Smooth muscle cell of the brain vasculature (primary cell): ENCODE measurements around the gene TCF3.
"Not testable (repeated sequence)": the region's sequence is repeated elsewhere in the genome, so short reads cannot be mapped to it uniquely, and the experiment has no call there.

Experiments
- DNase-seq: peaks from one replicate; pipeline ENCODE4 v3.0.0-alpha.2; 2012; ENCODE audit warnings: low read depth, low spot score

TCF3 gene

DNA sequence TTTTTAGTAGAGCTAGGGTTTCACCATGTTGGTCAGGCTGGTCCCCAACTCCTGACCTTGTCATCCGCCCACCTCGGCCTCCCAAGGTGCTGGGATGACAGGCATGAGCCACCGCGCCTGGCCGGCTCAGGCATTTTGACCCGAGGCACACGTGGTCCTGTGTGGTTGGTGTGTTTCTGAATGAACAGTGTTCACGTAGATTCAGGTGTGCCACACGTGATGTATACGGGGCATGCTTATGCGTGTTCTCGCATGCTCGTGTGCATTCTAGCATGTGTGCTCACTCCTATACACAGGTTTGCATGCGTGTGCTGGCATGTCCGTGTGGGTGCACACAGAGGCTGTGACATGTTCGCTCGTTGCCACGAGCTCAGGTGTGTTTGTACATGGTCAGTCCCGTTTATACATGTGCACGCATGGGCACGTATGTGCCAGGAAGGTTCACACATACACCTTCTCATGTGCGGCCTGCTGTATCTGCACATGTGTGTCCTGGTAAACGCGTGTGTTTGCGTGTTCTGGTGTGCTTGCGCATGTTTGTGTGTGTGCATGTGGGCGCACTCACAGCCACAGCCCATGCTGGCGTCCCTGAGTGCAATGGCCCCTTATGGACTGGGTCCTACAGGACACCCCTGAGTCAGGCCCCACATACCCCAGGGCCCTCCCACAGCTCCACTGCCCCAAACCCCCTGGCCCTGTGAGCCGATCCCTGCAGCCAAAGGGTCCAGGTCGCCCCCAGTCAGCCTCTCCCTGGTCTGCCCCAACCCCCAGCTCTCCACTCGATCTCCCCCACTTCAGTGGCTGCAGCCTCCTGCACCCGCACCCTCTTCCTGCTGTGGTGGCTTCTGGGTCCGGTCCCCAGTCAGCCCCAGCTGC, 20.6 kb upstream of the TCF3 start:
- no peak for DNase-seq

DNA sequence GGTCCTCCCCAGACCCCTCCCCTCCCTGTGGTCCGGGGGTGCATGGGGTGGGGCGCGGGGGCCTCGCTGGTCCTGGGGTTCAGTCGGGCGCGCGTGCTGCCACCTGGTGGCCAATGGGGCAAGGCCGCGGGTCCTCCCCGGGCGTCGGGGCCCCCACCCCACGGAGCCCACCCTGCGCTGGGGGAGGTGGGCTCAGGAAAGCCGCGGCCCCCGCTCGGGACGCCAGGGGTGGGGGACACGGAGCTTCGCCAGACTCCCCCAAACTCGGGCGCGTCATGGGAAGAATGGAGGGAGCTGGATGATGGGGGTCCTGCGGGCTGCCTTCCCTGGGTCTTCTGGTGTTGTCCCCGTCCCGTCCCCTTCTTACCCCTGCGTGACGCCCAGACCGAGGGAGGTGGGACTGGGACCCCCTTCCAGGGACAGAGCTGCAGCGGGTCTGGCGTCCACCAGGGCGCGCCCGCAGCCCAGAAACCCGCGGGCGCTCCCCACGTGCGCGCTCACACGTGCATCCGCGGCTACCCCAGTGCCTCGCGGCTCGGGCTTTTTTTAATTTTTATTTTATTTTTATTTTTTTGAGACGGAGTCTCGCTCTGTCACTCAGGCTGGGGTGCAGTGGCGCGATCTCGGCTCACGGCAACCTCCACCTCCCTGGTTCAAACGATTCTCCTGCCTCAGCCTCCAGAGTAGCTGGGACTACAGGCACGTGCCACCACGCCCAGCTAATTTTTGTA, 19.8 kb upstream of the TCF3 start:
- no peak for DNase-seq

DNA sequence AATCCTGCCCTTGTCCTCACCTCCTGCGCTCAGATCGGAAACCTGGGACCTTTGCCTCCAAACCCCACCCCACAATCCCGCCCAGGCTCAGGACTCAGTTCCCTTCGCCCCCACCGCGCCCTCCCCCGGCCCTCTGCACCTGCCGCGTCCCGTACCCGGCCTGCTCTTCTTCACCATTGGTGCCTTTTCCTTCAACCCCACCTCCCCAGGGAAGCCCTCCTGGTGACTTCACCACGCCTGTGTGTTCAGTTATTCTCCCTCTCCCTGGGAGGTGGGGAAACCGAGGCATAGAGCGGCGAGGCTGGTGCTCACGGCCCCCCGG, 19.3 kb upstream of the TCF3 start:
- DNase-seq, result no peak

- not testable (repeated sequence) for DNase-seq
Observed at GRCh38 chr19:1670747-1671146, 18.3 kb upstream of the TCF3 start.

DNA sequence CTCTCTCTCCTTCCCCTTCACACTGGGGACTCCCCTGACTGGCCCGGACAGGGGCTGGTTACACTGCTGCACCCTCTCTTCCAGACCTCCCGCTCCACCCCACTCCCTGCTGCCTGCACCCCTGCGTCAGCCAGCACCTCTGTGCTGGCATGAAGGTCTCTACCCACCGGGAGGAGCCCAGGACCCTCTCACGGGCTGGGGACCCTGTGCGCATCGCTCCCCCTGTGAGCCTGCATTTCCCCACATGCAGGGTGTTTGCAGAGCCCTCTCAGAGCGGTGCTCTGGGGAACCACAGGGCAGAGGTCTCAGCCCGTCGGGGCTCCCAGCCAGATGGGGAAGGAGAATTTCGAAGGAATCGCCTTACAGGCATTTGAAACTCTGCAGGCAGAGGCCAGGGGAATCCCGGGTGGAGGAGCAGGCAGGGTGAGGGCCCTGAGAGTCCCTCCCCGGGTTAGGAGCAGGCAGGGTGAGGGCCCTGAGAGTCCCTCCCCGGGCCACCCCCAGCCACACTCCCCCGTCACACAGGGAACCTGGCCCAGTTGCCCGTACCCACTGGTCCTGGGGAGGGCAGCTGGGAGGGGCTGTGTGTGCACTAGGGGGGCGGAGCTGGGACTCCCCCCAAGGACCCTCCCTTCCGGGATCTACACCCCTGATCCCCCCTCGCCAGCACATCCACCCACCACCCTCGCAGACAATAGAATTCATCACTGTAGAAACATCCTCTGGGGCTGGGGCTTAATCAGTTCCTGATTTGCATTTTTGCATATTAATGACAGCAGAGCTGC, 16.3 kb upstream of the TCF3 start:
- DNase-seq, result no peak

DNA sequence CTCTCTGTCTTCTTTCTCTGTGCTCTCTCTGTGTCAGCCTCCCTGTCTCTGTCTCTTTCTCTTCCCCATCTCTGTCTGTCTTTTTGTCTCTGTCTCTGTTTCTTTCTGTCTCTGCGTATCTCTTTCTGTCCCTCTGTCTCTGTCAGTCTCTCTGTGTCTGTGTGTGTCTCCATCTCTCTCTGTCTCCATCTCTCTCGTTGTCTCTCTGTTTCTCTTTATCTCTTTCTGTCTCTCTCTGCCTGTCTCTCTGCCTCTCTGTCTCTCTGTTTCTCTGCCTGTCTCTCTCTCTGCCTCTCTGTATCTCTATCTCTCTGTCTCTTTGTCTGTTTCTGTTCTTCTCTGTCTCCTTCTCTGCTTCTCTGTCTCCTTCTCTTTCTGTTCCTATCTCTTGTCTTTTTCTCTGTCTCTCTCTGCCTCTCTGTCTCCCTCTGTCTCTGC, 15.7 kb upstream of the TCF3 start:
- no peak for DNase-seq

DNA sequence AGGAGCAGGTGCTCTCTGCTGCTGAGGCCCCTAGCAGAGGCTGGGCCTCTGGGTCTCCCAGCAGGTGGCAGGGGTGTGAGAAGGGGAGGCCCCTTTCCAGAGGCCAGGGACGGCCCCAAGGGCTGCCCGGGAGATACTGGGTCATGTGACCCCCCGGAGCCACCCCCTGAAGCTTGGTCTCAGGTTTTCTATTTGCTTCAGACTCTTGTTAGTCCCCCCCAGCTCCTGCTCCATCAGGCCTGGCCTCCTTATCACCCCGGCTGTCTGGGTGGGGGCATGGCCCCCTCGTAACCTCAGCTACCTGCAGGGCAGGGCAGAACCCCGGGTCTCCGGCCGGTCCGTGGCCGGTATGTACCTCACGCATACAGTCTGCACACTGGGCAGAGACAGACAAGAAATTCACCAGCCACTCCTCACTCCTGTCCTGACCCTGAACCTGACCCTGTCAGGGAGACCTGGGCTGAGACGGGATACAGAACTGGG, 13.2 kb upstream of the TCF3 start:
- DNase-seq, result no peak

DNA sequence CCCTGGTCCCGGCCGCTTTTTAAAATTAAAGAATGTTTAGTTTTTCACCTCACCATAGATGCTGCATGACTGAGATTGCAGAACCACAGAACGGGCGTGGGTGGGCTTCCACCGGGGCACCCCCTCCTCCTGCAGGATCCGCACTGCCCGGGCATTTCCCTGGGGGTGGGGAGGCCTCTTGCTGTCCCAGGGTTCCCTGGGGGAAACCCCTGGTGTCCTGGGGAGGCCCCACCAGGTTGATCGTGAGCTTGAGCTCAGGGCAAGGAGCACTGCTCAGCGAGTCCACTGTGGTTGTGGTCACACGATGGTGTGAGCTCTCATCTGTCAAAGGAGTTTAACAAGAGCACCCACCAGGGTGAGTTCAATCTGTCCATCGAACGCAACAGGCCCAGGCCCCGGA, 11.4 kb upstream of the TCF3 start:
- no peak for DNase-seq

GRCh38 chr19:1663227-1663626, 10.8 kb upstream of the TCF3 start:
- DNase-seq, result not testable (repeated sequence)

- DNase-seq, result no peak
Observed at GRCh38 chr19:1661995-1662394, 9.6 kb upstream of the TCF3 start.

DNA sequence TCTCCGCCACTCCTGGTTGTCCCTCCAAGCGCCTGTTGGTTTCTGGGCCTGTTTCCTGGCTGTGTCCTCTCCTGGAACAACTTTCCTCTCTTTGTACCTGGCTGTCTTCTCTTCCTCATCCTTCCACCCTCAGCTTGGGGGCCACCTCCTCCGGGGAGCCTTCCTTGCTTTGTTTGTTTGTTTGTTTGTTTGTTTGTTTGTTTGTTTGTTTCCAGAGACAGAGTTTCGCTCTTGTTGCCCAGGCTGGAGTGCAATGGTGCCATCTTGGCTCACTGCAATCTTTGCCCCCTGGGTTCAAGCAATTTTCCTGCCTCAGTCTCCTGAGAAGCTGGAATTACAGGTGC, 6.6 kb upstream of the TCF3 start:
- no peak for DNase-seq

- DNase-seq, result no peak
Observed at GRCh38 chr19:1658150-1659083, 6.0 kb upstream of the TCF3 start.

DNA sequence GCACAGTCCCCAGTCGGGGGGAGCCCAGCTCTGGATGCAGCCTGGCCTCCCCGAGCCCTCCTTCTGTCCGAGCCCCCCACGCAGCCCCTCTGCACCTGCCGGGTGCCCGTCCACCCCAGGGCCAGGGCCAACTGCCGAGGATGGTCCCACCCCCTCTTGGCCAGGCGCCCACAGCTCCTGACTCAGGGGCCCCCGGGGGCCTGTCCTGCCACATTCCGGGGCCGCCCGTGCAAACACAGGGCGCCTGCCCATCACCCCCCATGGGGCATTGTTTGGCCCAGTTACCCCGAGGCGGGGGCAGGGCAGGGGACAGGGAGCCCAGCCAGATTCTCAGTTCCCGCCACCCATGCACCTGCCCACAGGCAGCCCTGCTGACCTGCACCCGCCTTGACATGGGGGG, 5.3 kb upstream of the TCF3 start:
- no peak for DNase-seq

DNA sequence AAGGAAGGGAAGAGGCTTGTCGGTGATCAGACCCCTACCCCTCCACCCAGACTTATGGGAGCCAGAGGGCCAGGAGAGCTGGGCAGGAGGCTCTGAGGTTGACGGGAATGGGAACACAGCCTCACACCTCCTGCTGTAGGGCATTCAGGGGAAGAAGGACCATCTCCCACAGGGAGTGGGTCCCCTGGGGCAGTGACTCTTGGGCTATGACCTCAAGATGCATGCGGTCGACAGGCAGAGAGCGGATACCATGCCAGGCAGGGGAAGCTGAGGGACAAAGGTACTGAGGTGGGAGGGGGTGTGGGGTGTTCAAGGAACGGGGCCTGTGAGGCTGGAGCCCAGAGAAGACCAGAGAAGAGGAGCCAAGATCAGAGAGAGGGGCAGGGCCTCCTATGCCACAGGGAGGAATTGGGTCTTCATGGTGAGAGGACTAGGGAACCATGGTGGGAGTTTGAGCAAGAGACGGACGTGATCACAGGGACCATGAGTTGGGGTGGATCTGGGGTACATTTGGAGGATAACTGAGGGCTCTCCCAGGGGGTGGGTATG, 4.6 kb upstream of the TCF3 start:
- DNase-seq, result no peak

GRCh38 chr19:1655987-1656608, 3.7 kb upstream of the TCF3 start:
- DNase-seq, result no peak

DNA sequence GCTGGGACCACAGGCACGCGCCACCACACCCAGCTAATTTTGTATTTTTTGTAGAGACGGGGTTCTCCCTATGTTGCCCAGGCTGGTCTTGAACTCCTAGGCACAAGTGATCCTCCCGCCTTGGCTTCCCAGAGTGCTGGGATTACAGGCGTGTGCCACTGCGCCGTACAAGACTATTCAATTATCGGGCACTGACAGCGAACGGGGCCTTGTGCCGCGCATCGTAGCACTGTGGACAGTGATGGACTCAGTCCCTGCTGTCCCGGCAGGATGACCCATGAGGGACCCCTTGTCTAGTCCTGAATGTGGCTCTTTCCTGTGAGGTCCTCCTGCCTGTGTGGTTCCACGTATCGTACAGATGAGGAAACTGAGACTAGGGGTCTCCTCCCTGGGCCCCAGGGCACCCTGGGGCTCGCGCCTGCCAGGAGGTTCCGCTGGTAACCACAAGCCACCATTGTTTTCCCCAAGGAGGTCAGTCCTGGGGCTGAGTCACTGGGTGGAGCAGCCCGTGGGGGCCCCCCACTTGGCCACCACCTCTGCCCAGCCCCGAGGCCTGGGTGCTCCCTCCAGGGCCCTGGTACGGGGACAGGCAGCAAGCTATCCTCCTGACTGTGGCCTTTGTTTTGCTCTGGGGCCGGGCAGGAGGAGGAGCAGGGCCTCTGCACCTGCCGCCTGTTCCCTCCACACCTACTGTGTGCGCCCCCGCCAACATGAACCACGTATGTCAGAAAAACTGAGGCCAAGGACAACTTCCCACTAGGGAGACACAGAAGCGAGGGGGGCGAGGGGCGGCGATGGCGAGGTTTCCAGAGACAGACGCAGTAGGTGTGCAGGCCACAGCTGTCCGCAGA, 2.9 kb upstream of the TCF3 start:
- DNase-seq, result no peak

GRCh38 chr19:1654178-1654792, 1.9 kb upstream of the TCF3 start:
- DNase-seq, result no peak

DNA sequence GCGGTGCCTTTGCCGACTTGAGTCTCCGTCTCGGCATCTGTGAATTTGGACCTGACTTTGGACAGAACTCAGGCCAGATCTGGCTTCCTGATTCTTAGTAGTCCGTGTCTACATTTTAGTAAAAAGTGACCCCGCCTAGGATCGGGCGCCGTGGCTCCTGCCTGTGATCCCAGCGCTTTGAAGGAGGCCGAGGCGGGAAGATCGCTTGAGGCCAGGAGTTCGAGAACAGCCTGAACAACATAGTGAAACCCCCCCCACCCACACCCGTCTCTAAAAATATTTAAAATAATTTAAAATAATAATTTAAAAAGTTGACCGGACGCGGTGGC, 849 bp upstream of the TCF3 start:
- DNase-seq, result no peak

GRCh38 chr19:1651568-1652291, 685 bp downstream of the TCF3 start:
- DNase-seq, result no peak
